TTC549 (cell line): ENCODE data around the gene MRPL34.
"Not testable (repeated sequence)": the region's sequence is repeated elsewhere in the genome, so short reads cannot be mapped to it uniquely, and the experiment has no call there.

Experiments used
- FAIRE-seq: peaks from 2 replicates; lab custom pipeline; 2012; peaks lifted over from hg19 to GRCh38; lab: Jason Lieb, UNC

MRPL34 gene

GRCh38 chr19:17305517-17306284 lies at the start of gene MRPL34:
Gene MRPL34 (plus strand): TSS chr19:17305872. CDS start chr19:17305893, 21 bp downstream.
- FAIRE-seq = peak; percentile 94

GRCh38 chr19:17256130-17256529 lies 49.5 kb upstream of the MRPL34 start:
- no peak for FAIRE-seq

GRCh38 chr19:17259118-17259780 lies 46.4 kb upstream of the MRPL34 start:
- FAIRE-seq = no peak

GRCh38 chr19:17259934-17260333 lies 45.7 kb upstream of the MRPL34 start:
- FAIRE-seq = no peak

GRCh38 chr19:17260842-17261325 lies 44.8 kb upstream of the MRPL34 start:
- FAIRE-seq = no peak

GRCh38 chr19:17262557-17262956 lies 43.1 kb upstream of the MRPL34 start:
- FAIRE-seq = no peak

GRCh38 chr19:17263712-17264640 lies 41.7 kb upstream of the MRPL34 start:
- no peak for FAIRE-seq

GRCh38 chr19:17264641-17264979 lies 41.1 kb upstream of the MRPL34 start, which contains the start of gene USHBP1:
Gene USHBP1 (minus strand): TSS chr19:17264745. CDS start chr19:17264299, 446 bp downstream.
- no peak for FAIRE-seq

- no peak for FAIRE-seq
These were observed 39.6 kb upstream of the MRPL34 start for GRCh38 chr19:17266026-17266425.

- no peak for FAIRE-seq
These were observed 39.1 kb upstream of the MRPL34 start for GRCh38 chr19:17266589-17266974.

- FAIRE-seq = peak; percentile 99
These were observed 38.5 kb upstream of the MRPL34 start, which contains the start of gene BABAM1 for GRCh38 chr19:17266975-17267788. Gene BABAM1 (plus strand): TSS chr19:17267443. CDS start chr19:17268807, 1,364 bp downstream.

GRCh38 chr19:17268754-17269153 lies 36.9 kb upstream of the MRPL34 start:
- FAIRE-seq = no peak

- FAIRE-seq = not testable (repeated sequence)
These were observed 30.8 kb upstream of the MRPL34 start for GRCh38 chr19:17274892-17275291.

GRCh38 chr19:17275441-17276175 lies 30.1 kb upstream of the MRPL34 start:
- FAIRE-seq = no peak

GRCh38 chr19:17279436-17279835 lies 26.2 kb upstream of the MRPL34 start:
- FAIRE-seq = no peak

- FAIRE-seq = no peak
These were observed 24.0 kb upstream of the MRPL34 start, which contains the start of gene ANKLE1 for GRCh38 chr19:17281391-17282304. Gene ANKLE1 (plus strand): TSS chr19:17281901. CDS start chr19:17281921, 20 bp downstream.

- no peak for FAIRE-seq
These were observed 23.1 kb upstream of the MRPL34 start for GRCh38 chr19:17282488-17283125.

GRCh38 chr19:17283504-17283996 lies 22.1 kb upstream of the MRPL34 start:
- no peak for FAIRE-seq
